ENCODE data around the gene KBTBD6. TPM values are rescaled to one million over a fixed set of nuclear protein-coding genes. Genes with fewer than 3 reads are reported as not detected.

KBTBD6 gene
- total RNA-seq, 1 experiment from 2014 or later: 9.2 TPM

GRCh38 chr13:41107584-41108014 lies 25.0 kb downstream of the KBTBD6 start (continued):
- TF ChIP-seq HMGXB4 (CRISPR knock-in tag; IDR thresholded peaks at IDR 0.05) (no peak), JAZF1 (CRISPR knock-in tag; IDR thresholded peaks at IDR 0.05) (no peak), PREB (CRISPR knock-in tag; IDR thresholded peaks at IDR 0.05; ENCODE audit: borderline replicate concordance) (no peak), JUN (CRISPR knock-in tag; IDR thresholded peaks at IDR 0.05) (no peak), ATF1 (CRISPR knock-in tag; IDR thresholded peaks at IDR 0.05) (no peak), ZNF138 (CRISPR knock-in tag; conservative IDR thresholded peaks at IDR 0.05) (no peak), SMAD4 (CRISPR knock-in tag; IDR thresholded peaks at IDR 0.05) (no peak), SOX15 (CRISPR knock-in tag; IDR thresholded peaks at IDR 0.05) (no peak), ETV6 (CRISPR knock-in tag; IDR thresholded peaks at IDR 0.05) (no peak), ZNF423 (CRISPR knock-in tag; IDR thresholded peaks at IDR 0.05) (no peak), GABPB1 (CRISPR knock-in tag; IDR thresholded peaks at IDR 0.05) (peak; percentile 41; the same call in 1 of the 2 replicates), NFE2L1 (CRISPR knock-in tag; IDR thresholded peaks at IDR 0.05) (no peak), STAT6 (CRISPR knock-in tag; conservative IDR thresholded peaks at IDR 0.05; ENCODE audit: low read depth) (no peak), ERG (CRISPR knock-in tag; IDR thresholded peaks at IDR 0.05) (no peak), USF2 (CRISPR knock-in tag; IDR thresholded peaks at IDR 0.05) (no peak)

GRCh38 chr13:41107104-41107571 lies 25.5 kb downstream of the KBTBD6 start:
- H3K27ac Mint-ChIP-seq: peak overlapping the region; percentile 64; the same call in 1 of the 2 replicates
- H3K4me1 Mint-ChIP-seq: peaks cover 12% of the 10 kb centered on the region
- DNase-seq (ENCODE audit: low spot score) (peak; percentile 66), ATAC-seq (peak; percentile 84)
- H3K27me3 Mint-ChIP-seq (ENCODE audit: low read depth): no peaks in the 10 kb centered on the region
- ChIA-PET CTCF (interaction anchor here (1.2 kb wide), 1 partner anchor 46 kb away, joined by 3 read pairs; no protein-coding TSS in a partner anchor), POLR2A (interaction anchor here (1.7 kb wide), 1 partner anchor 46 kb away, joined by 8 read pairs; the partner anchor contains the start of gene WBP4)
- peak overlapping the region; percentile 47 for H3K4me3 Mint-ChIP-seq
- no peaks in the 10 kb centered on the region for H3K9me3 Mint-ChIP-seq
- no peaks in the 10 kb centered on the region for H3K36me3 Mint-ChIP-seq
- no peak for TF ChIP-seq ZNF532 (CRISPR knock-in tag; IDR thresholded peaks at IDR 0.05; ENCODE audit: borderline replicate concordance)
- TF ChIP-seq CTCF (IDR thresholded peaks at IDR 0.05): no peak
- no peak for TF ChIP-seq CBFB (CRISPR knock-in tag; IDR thresholded peaks at IDR 0.05; ENCODE audit: low read depth)
- TF ChIP-seq MAX (CRISPR knock-in tag; IDR thresholded peaks at IDR 0.05): 0 out of 2 replicates have a peak, but pooled peaks have one; percentile 22
- no peak for TF ChIP-seq KAT7 (CRISPR knock-in tag; IDR thresholded peaks at IDR 0.05; ENCODE audit: borderline replicate concordance)

Measured in WTC11 (cell line).